Measurements from ENCODE around the gene NKD1. TPM values are rescaled to one million over a fixed set of nuclear protein-coding genes. Genes with fewer than 3 reads are reported as not detected.
"Not testable (repeated sequence)": the region's sequence is repeated elsewhere in the genome, so short reads cannot be mapped to it uniquely, and the experiment has no call there.

Gene NKD1
- total RNA-seq, 6 donors from 2014 or later = 9.9 to 59.7 (median 21.4) TPM

DNA sequence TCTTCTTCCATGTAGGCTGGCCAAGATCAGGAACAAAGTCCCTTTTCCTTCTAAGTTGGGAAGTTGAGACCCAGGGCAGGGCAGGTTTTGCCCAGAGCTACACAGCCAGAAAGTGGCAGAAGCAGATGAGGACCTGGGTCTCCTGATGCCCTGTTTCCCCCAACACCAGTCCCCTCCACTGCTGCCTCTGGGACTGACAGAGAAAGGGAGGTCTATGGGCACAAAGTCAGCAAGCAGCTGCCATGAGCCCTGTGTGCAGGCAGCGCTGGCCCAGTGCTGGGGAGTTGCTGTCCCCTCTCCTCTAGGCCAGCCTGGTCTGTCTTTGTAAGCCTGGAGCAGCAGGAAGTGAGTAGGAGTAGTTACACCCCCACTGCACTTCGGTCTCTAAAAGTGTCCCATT, 46.9 kb upstream of the NKD1 start:
- no peaks in the 10 kb centered on the region for H3K36me3 ChIP-seq

DNA sequence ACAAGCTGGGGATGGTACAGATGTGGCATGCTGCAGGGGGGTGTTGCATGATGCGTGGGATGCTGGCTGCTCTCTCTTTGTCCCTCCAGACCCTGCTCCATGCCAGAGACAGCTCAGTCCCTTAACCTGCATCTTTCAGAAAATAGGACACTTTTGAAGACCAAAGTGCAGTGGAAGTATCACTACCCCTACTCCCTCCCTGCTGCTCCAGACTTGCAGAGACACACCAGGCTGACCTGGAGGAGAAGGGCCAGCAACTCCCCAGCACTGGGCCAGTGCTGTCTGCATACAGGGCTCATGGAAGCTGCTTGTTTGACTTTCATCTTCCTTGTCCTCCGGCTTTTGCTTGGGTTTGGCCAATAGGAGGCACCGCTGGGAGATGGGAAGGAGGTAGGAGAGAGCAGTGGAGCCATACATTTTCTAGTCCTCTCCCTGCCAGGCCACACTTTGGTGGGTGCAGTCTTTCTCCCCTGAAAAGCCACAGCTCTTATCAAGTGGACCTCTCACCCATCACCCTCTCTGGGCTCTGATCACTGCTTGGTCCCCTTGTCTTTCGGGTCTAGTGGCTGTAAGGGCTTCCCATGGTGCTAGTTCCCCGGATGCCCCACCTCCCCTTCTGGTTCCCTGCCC, 46.1 kb upstream of the NKD1 start:
- Histone ChIP-seq H3K9me3 (no peaks in the 10 kb centered on the region), H3K4me3 (no peak overlapping the region), H3K27ac (no peak overlapping the region), H3K27me3 (no peaks in the 10 kb centered on the region), H3K4me1 (no peaks in the 10 kb centered on the region), H3K36me3 (no peaks in the 10 kb centered on the region)
- ATAC-seq (ENCODE audit: low FRiP score in 2 of 2) = no peak
- TF ChIP-seq EP300 (IDR thresholded peaks at IDR 0.05) (no peak), POLR2A (IDR thresholded peaks at IDR 0.05) (no peak), POLR2AphosphoS5 (IDR thresholded peaks at IDR 0.05) (no peak)
- TF ChIP-seq, protein P1, sequence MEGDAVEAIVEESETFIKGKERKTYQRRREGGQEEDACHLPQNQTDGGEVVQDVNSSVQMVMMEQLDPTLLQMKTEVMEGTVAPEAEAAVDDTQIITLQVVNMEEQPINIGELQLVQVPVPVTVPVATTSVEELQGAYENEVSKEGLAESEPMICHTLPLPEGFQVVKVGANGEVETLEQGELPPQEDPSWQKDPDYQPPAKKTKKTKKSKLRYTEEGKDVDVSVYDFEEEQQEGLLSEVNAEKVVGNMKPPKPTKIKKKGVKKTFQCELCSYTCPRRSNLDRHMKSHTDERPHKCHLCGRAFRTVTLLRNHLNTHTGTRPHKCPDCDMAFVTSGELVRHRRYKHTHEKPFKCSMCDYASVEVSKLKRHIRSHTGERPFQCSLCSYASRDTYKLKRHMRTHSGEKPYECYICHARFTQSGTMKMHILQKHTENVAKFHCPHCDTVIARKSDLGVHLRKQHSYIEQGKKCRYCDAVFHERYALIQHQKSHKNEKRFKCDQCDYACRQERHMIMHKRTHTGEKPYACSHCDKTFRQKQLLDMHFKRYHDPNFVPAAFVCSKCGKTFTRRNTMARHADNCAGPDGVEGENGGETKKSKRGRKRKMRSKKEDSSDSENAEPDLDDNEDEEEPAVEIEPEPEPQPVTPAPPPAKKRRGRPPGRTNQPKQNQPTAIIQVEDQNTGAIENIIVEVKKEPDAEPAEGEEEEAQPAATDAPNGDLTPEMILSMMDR (IDR thresholded peaks at IDR 0.05) = no peak
- DNase-seq = no peak
- WGBS, 2 donors = 74% methylated on average over 5 of the region's 5 CpGs

More for the DNA sequence above, 46.9 kb upstream of the NKD1 start:
- H3K9me3 ChIP-seq = no peaks in the 10 kb centered on the region
- H3K4me1 ChIP-seq = no peaks in the 10 kb centered on the region
- H3K27me3 ChIP-seq = no peaks in the 10 kb centered on the region
- no peak for DNase-seq
- no peak for TF ChIP-seq POLR2A (IDR thresholded peaks at IDR 0.05)
- TF ChIP-seq, protein P1 (IDR thresholded peaks at IDR 0.05) = no peak
- no peak for TF ChIP-seq EP300 (IDR thresholded peaks at IDR 0.05)
- TF ChIP-seq POLR2AphosphoS5 (IDR thresholded peaks at IDR 0.05) = no peak
- 92% methylated on average over 2 of the region's 2 CpGs; no CpG with 5 or more reads in 1 of the 2 donors for WGBS, 2 donors
- ATAC-seq (ENCODE audit: low FRiP score in 2 of 2) = no peak
- H3K4me3 ChIP-seq = no peak overlapping the region
- H3K27ac ChIP-seq = no peak overlapping the region

DNA sequence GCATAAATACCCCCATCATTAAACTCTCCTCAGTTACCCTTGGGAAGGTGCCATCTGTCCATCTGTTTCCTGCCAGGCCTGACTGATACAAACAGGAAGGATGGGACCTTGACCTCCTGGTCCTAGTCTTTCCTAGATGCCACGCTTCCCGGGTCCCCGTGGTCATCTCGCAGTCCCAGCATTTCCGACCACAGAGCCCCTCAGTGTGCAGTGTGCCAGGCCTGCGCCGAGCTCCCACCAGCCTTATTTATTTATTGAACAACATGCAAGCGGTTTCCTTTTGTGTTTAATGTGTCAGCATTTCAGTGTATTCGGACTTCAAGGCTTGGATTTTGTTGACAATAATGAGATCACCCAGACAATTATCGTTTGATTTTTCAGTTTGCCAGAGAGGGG, 45.6 kb upstream of the NKD1 start:
- Histone ChIP-seq H3K9me3 (no peaks in the 10 kb centered on the region), H3K4me1 (no peaks in the 10 kb centered on the region), H3K4me3 (no peak overlapping the region), H3K36me3 (no peaks in the 10 kb centered on the region), H3K27me3 (no peaks in the 10 kb centered on the region), H3K27ac (no peak overlapping the region)
- TF ChIP-seq EP300 (IDR thresholded peaks at IDR 0.05) = no peak
- TF ChIP-seq, protein P1 (IDR thresholded peaks at IDR 0.05) = no peak
- TF ChIP-seq POLR2A (IDR thresholded peaks at IDR 0.05) = no peak
- TF ChIP-seq POLR2AphosphoS5 (IDR thresholded peaks at IDR 0.05) = no peak
- no peak for DNase-seq
- WGBS, 2 donors = 38 to 58% methylated on average over 10 of the region's 10 CpGs
- no peak for ATAC-seq (ENCODE audit: low FRiP score in 2 of 2)

DNA sequence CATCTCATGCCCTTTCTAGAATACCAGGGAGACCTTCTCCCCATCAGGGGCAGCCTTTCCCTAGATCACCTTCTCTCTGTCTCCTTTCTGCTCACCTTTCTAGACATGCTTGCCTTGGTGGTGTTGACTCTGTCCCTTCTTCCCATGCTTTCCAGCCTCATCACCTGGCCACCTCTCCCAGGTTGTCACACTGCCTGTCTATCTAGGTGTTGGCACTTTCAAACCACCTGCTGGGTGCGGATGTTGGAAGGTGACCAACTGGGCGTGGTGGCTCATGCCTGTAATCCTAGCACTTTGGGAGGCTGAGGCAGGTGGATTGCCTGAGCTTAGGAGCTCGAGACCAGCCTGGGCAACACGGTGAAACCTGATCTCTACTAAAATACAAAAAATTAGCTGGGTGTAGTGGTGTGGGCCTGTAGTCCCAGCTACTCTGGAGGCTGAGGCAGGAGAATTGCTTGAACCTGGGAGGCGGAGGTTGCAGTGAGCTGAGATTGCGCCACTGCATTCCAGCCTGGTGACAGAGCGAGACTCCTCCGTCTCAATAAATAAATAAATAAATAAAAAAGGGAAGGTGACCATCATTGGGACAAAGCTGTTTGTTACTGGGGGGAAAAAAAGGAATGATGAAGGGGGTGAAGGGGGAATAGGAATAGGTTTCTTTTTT, 44.2 kb upstream of the NKD1 start:
- ATAC-seq (ENCODE audit: low FRiP score in 2 of 2); H3K4me3 ChIP-seq; H3K9me3 ChIP-seq; DNase-seq; H3K27me3 ChIP-seq; H3K27ac ChIP-seq; H3K4me1 ChIP-seq; H3K36me3 ChIP-seq: not testable (repeated sequence)
- WGBS, 2 donors = 83% methylated on average over 6 to 8 of the region's 8 CpGs

DNA sequence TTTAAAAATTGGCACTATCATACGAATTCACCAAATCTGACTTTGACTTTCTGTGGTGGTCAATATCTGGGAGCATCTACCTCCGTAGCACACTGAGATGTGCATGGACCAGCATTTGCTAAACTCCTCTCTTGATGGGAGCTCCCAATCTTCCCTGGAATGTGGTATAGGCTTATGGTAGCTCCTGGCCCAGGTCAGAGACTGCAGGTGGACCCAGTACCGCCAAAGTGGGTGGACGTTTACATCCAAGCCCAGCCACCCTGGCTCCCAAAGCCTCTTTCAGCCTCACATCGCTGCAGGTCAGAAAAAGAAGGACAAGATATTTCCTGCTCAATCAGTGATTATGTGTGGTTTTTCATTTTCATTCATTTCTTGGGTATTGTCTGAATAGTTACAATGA, 43.1 kb upstream of the NKD1 start:
- H3K9me3 ChIP-seq = no peaks in the 10 kb centered on the region
- WGBS, 2 donors = 88 to 92% methylated on average over 5 of the region's 5 CpGs
- no peak for DNase-seq

More for the DNA sequence above, 43.1 kb upstream of the NKD1 start:
- TF ChIP-seq POLR2A (IDR thresholded peaks at IDR 0.05) (no peak), EP300 (IDR thresholded peaks at IDR 0.05) (no peak), POLR2AphosphoS5 (IDR thresholded peaks at IDR 0.05) (no peak)
- TF ChIP-seq, protein P1 (IDR thresholded peaks at IDR 0.05) = no peak
- H3K27me3 ChIP-seq = no peaks in the 10 kb centered on the region
- no peak overlapping the region for H3K4me3 ChIP-seq
- no peak overlapping the region for H3K27ac ChIP-seq
- ATAC-seq (ENCODE audit: low FRiP score in 2 of 2) = no peak
- no peaks in the 10 kb centered on the region for H3K4me1 ChIP-seq
- H3K36me3 ChIP-seq = no peaks in the 10 kb centered on the region
